CD4-positive, alpha-beta T cell treated with Interleukin-6 for 4 hours (primary cell): ENCODE measurements around the gene RHOT2.

ENCODE experiments used
- DNase-seq: peaks from one replicate; pipeline ENCODE4 v3.0.0-alpha.2; 2020; ENCODE audit warnings: mixed read lengths

Gene RHOT2

DNA sequence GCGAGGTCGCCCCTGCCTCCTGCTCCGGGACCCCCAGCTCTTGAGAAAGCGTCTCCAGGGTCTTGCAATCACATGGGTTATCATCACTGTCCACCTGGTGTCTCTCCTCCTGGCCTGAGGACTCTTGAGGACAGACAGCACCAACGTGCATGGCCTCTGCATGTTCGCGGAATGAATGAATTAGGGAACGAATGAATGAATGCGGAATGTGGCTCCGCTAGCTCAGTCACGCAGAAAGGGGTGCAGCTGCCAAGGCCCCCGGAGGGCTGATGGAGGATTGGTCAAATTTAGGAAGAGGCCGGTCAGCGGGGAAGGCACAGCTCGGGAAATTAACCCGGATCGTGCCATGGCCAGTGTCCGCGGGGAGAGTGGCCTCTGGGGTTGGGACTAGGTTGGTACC lies 34.4 kb downstream of the RHOT2 start:
- DNase-seq, result no peak

DNA sequence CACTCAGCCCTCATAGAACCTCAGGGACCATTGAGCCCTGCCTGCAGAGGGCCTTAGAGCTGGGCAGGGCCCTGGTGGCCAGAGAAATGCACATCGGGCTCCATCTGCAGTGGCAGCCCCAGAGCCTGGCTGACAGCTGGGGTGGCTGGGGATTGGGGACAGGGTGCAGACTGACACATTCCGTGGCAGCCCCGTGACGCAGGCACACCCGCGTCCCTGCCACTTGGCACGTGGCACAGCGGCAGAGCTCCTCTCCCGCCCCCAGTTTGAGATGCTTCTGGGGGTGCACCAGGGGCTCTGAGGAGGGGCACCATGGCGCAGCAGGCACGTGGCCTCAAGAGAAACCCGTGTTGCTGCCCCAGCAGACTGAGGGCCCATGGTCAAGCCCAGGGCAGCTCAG lies 35.5 kb downstream of the RHOT2 start:
- DNase-seq, result no peak

DNA sequence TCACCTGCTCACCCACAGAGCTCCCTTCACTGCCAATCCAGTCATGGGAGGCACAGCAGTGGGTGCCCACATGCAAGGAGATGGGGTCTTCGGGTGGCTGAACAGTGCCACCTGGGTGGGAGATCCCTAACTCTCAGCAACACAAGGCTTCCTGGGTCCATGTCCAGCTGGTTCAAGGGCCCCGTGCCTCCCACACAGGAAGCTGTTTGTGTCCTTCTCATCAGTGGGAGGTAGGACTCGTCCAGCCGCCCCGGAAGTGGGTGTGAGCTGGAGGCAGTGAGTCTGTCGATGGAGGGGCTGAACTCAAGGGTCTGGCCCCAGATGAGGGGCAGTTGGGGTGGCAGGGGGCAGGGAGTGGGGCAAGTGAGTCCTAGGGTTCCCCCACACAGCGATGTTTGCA lies 36.1 kb downstream of the RHOT2 start:
- no peak for DNase-seq

DNA sequence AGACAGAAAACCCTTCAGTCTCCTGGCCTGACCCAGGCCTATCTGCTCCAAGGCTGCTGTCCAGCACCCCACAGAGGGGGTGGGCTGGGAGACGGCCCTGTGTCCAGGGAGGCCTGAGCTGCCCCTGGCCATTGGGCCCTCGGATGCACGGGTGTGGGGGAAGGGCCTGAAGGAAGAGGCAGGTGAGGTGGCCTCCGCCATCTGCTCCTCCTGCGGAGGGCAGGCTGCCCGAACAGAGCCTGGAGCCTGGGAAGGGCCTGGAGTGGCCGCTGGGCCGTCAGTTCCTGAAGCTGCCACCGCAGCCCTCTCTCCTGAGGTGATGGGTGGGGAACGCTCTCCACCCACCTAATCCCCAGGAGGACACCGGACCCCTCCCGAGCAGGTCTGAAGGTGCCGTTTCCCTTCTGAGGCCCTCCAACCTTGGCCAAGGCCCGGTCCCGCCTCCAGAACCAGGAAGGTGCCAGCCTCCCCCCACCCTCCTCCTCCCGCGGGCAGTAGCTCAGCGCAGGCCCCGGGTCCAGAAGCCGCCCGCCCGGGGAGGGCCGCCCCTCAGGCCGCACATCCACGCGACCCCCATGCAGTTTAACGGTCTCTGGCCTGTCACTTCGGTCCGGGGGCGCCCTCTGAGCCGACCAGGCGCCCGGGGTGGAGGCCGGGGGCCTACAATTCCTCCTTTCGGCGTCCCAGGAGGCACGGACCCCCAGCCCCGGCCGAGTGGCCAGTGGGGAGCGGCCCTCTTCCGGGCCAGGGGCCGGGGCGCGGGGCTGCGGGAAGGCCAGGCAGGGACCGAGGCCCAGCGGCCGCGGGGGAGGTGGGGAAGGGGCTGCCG lies 36.8 kb downstream of the RHOT2 start:
- no peak for DNase-seq

DNA sequence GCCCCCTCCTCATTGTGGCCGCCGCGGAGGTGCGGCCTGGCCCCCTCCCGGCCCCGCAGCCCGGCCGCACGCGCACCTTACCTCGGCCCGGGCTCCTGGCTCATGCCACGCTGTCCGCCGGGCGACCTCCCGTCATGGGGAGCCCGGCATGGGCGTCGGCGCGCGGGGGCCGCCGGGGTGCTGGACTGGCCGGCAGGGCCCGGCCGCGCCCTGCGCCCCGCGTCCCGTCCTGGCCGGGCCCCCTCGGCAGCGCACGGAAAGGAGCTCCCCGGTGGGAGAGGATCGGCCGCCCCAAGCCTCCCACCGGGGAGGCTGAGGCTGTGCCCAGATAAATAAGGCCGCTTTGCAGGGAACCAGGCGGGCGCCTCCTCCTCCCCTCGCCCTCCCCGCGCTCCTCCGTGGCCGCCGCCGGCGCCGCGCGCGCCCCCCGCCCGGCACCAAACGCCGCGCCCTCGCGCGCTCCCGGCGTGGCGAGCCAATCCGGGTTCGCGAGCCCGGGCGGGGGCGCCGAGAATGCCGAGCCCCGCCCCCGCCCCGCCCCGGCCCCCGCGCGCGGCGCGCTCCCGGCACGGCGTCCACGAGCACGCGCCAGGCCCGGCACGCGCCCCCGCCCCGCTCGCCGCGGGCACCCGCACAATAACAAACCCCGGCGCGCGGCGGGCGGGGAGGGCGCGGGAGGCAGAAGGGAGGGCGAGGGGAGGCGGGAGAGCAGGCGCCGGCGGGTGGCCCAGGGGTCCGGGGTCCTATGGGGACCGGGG lies 37.7 kb downstream of the RHOT2 start, which contains the start of gene FBXL16:
FBXL16 (minus strand) TSS at position 371 of the 758 bp plus-strand sequence. CDS start 8,396 bp downstream, outside the sequence.
- no peak for DNase-seq

DNA sequence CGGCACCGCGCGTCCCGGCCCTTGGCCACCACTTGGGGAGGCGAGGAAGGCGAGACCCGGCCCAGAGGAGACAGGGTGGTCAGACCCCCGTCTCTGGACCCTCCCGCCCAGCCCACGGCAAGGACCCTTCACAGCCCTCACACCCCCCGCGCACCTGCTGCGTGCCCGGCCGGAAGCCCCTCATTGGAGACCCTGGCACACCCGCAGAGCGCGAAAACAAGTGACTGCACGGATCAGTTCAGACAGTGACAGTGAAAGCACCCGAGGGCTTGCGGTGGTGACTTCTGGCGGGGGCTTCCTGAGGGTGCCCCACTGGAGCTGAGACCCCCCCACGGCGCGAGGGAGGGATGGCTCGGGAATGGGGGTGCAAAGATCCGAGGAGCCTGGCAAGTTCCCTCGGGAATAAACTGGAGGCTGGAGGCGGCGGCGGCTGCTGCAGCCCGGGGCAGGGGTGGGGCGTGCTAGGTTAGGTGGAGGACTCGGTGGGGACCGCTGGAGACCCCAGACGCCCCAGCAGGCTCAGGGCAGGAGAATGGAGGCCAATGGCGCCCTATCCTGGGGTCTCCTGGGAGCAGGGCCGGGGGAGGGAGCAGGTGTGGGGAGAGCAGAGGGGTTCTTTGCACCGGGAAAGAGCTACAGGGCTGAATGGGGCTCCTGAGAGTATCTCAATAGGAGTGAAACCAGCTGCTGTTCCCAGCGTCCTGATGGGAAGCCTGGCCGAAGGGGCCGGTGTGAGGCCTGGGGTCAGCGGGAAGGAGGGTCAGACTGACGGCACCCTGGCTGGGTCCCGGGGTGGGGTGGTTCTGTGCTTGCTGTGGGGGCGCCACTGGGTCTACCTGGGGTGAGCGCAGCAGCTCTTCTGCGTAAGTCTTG lies 38.5 kb downstream of the RHOT2 start:
- DNase-seq, result no peak

DNA sequence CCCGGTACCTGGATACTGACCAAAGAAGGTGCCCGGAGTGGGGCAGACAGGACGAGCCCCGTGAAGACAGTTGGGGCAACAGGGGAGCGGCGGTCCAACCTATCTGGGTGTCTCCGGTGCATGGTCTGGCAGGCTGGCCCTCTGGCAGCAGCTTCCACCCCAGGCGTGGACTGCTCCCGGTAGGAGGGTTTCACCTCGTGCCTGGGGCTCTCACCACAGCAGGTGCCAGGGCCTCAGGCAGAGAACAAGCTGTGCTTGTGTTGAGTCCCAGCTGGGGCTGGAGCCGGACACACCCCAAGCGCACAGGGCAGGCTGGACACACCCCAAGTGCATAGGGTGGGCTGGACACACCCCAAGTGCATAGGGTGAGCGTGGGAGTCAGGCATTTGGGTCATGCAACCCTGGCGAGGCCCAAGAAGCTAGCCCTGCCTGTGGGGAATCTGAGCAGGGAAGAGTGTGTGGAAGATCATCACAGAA lies 39.2 kb downstream of the RHOT2 start:
- DNase-seq, result no peak

DNA sequence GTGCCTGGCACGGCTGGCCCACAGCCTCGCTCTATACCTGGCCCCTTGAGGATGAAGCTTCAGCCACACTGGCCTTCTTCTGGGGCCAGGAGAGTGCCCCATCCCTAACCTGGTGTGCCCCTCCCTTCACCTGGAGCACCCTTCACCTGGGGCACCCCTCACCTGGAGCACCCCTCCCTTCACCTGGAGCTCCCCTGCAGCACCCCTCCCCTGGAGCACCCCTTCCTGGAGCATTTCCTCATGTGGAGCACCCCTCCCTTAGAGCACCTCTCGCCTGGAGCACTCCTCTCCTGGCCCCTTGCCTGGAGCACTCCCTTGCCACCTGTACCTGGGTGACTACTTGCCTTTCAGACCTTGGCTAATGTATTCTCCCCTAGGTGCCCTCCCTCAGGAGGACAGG lies 40.1 kb downstream of the RHOT2 start:
- no peak for DNase-seq

DNA sequence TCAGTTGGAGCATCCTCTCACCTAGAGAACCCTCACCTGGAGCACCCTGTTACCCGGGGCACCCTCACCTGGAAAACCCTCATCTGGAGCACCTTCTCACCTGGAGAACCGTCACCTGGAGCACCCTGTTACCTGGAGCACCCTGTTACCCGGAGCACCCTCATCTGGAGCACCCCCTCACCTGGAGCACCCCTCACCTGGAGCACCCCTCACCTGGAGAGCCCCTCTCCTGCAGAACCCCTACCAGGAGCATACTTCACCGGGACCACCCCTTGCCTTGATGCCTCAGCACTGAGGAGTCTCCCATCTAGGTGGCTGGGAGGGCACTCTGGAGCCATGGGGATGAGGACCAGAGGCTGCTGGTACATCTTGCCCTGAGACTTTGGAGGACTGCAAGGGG lies 41.0 kb downstream of the RHOT2 start:
- no peak for DNase-seq

DNA sequence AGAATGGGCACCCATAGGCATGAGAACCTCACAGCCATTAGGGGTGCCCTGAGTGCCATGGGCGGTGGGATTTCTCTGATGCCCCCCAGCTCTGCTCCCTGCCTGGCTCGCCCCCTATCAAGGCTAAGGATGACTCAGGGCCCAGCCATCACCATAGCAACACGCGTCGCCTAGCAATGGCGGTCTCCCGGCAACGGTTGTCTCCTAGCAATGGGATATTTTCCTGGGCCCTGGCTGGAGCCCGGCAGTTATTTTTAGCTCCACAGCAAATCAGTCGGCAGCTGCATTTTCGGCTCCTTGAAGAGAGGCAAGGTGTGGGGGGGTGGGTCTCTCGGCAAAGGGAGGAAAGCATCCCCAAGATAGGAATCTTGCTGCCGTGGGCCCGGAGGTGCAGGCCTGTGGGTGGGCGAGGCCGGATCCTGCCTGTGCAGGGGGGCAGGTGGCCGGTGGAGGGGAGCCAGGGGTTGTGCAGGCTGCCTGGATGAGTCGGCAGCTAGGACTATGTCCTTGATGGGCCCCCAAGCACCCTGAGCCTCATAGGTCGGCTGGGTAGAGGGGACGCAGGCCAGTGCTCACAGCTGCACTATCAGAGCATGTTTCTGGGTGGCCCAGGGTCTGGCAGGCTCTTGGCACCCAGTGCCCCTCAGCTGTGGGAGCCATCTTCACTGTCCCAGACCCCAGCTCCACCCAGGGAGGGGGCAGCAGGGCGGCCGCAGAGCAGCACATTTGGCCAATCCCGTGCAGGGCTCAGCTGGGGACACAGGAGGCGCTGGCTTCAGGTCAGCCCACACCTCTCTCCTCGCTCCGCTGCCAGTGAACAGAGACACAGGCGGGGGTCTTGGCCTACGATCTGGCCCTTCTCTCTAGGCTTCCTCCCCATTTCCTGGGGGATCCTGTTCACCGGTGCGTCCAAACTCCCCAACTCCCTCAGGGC lies 41.9 kb downstream of the RHOT2 start:
- no peak for DNase-seq

DNA sequence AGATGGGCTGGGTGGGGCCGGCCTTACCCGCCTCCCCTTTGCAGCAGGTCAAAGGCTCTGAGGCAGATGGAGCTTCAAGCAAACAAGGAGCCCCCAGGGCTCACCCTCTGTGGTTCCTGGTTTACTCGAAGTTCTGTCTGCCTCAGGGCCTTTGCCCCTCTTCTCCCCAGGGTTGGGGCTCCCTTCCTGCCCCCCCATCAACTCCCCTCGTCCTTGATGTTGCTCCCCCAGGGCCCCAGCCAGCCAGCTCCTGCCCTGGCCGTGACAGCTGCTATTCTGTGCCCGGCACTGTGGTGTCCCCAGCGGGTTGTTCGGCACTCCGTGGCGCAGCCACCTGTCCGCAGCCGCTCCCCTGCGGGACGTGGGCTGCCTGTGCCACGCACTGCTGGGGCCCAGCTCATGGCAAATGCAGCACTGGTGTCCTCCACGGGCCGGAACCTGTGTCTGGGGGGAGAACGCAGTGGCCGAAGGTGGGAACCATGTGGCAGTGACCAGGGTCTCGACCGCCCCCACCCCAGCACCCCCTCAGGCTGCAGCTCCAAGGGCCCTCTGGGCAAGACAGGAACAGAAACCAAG lies 42.7 kb downstream of the RHOT2 start:
- no peak for DNase-seq

DNA sequence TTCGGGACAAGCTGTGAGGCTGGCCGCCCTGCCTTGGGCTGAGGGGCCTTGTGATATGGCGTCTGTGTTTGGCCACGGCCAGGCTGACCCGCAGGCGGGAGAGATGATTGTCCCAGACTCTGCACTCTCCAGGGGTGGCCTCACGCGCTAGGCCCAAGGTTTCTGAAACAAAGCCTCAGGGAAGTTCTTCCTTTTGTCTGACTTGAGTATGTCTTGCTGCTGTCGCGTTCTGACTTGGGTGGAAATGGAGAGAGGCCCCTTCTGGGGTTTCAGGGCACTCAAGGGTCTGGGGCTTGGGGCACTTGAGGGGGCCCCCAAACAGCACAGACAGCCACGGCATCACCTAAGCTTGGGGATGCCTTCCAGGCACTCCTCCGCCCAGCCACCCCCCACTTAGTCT lies 43.2 kb downstream of the RHOT2 start:
- no peak for DNase-seq

DNA sequence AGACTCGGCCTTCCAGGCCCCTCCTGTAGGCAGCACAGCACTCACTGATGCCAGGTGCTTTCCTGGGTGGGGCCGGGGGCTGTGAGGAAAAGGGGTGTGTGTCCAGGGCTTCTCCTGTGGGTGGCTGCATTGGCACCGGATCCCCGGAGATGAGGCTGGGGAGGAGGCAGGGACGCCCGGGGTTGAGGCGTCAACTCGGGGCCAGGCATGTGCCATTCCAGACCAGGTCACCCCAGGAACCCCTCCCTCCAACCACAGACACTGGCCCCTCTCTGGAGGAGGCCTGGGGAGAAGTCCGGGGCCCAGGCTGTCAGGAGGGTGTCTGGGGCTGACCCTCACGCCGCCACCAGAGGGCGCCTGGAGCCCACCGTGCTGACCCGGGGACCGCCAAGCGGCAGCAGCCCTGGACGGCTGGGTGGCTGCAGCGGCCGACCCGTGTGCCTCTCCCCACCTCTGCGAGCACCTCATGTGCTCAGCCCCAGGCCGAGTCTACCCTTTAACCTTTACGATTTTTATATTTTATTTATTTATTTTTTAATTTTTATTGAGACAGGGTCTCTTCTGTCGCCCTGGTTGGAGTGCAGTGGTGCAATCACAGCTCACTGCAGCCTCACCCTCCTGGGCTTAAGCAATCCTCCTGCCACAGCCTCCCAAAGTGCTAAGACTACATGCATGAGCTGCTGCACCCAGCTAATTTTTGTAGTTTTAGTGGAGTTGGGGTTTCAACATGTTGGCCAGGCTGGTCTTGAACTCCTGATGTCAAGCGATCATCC lies 43.8 kb downstream of the RHOT2 start:
- peak; percentile 87 for DNase-seq

DNA sequence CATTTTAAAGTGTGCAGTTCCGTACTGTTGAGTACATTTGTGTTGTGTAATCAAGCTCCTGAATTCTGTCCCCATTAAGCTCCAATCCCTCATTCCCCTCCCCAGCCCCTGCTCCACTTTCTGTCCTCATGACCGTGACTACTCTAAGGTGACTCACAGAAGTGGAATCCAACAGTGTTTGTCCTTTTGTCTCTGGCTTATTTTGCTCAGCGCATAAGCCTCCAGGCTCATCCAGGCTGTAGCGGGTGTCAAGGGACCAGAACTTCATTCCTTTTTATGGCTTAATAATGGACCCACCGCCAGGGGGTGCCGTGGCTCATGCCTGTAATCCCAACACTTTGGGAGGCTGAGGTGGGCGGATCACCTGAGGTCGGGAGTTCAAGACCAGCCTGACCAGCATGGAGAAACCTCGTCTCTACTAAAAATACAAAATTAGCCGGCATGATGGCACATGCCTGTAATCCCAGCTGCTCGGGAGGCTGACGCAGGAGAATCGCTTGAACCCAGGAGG lies 44.9 kb downstream of the RHOT2 start:
- DNase-seq, result peak; percentile 64

DNA sequence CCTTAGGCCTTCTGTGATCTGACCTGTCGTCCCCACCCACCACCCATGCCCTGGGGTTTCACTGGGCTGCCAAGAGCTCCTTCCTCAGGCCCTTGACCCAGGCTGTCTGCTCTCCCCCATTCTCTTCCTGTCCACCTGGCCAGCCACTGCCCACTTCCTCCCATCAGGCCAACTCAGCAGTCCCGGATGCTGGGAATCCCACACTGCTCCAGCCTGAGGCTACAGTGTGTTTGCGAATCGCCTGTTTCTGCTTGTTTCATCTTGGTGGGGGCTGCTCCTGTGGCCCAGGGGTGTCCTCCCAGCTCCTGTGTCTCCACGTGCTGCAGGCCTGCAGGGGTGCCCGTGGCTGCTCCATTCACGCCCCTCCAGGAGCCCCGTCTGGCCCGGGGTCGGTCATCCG lies 46.1 kb downstream of the RHOT2 start:
- DNase-seq, result no peak

DNA sequence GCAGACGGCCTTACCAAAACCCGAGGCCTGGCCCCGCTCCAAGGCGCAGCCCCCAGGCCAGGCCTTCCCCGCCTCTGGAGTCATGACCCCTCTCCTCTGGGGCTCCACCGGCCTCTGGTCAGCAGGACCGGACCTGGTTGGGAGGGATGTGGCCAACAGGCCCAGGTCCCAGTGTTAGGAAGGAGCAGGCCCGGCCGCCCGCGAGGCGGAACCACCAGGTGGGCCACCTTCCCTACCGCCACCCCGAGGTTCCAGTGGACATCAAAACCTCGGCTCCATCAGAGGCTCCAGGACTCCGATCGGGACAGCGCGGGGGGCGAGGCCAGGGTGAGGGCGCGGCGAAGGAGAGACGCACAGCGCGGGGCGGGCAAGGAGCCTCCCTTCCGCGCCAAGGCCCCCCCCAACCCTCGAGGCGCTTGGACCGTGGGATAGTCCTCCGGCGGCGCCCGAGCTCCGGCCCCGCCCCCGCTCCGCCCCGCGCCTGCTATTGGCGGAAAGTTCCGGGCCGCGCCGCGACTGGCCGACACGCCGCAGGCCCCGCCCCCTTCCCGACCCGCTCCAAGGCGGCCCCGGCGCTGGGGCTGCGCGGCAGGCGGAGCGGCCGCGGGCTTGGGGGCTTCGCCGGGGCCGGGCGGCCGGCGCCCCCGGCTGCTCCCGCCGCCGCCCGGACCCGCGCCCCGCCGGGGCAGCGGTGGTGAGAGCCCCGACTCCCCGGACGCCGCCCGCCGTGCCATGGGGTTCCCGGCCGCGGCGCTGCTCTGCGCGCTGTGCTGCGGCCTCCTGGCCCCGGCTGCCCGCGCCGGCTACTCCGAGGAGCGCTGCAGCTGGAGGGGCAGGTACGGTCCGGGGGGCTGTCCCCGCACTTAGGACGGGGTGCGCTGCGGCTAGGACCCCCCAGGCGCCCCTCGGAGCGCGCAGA lies 46.9 kb downstream of the RHOT2 start, which contains the start of gene METRN:
METRN (plus strand) TSS at position 561 of the 919 bp plus-strand sequence; CDS start at position 733, 172 bp downstream.
- DNase-seq, result peak; percentile 95

DNA sequence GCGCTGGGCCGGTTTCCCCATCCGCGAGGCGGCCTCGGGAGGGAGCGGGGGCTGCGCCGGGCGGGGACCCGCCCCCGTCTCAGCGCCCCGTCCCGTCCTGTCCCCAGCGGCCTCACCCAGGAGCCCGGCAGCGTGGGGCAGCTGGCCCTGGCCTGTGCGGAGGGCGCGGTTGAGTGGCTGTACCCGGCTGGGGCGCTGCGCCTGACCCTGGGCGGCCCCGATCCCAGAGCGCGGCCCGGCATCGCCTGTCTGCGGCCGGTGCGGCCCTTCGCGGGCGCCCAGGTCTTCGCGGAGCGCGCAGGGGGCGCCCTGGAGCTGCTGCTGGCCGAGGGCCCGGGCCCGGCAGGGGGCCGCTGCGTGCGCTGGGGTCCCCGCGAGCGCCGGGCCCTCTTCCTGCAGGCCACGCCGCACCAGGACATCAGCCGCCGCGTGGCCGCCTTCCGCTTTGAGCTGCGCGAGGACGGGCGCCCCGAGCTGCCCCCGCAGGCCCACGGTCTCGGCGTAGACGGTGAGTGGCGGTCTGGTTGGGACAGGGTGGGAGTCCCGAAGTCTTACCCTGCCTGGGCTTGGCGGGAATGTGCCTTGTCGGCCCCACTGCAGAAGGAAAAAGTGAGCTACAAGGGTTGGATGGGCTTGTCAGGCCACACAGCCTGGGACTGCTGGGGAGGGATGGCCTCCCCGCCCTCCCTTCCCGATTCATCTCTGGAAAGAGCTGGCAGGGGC lies 47.7 kb downstream of the RHOT2 start:
- peak; percentile 29 for DNase-seq

DNA sequence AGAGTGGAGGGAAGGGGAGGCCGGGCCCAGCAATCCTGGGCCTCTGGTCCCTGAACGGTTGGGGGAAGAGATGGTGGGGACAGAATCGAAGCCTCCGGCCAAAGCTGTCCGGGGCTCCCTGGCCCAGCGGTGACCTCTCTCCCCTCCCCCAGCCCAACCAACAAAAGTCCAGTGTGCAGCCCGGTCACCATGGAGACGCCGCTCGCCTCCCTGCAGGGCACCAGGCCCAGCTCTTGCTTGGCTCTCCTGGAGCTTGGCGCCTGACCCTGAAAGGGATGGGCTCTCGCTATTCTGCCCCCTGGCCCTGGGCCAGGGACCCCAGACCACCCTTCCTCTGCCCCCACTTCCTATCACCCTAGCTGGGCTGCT lies 48.3 kb downstream of the RHOT2 start:
- no peak for DNase-seq
